ENCODE results near the gene UBAC1. TPM values are rescaled to one million over a fixed set of nuclear protein-coding genes. Genes with fewer than 3 reads are reported as not detected.
"Not testable (repeated sequence)": the region's sequence is repeated elsewhere in the genome, so short reads cannot be mapped to it uniquely, and the experiment has no call there.

UBAC1 gene
- total RNA-seq, 5 donors from 2014 or later (not counting 1 experiment from before 2014, with no cell fraction given), result 25.9 to 37.3 (median 33.6) TPM

GRCh38 chr9:135968083-135968476 is 6.9 kb upstream of the UBAC1 start:
- CTCF ChIA-PET, result interaction anchor here in 1 of 2 donors (1.2 kb wide), 1 partner anchor 154 kb away, joined by 6 read pairs; no protein-coding TSS in a partner anchor
- no peak overlapping the region for H3K27ac ChIP-seq (ENCODE audit: low read length)
- no peak overlapping the region for H3K27ac Mint-ChIP-seq
- peaks cover 0 to 18% of the 10 kb centered on the region in 2 experiments for H3K4me1 ChIP-seq (ENCODE audit: control insufficient read depth in 1 of 2, extremely low read depth in 1 of 2, insufficient read depth in 2 of 2, low read length in 2 of 2)
- no peaks in the 10 kb centered on the region for H3K9me3 Mint-ChIP-seq
- ATAC-seq (replicated peaks in 1 of 4) (no peak), DNase-seq (no peak)
- POLR2A ChIA-PET, result no interaction called here
- H3K36me3 ChIP-seq (ENCODE audit: control insufficient read depth in 2 of 2, extremely low read depth in 1 of 2, insufficient read depth in 1 of 2, low read length in 1 of 2), result no peaks in the 10 kb centered on the region
- peaks cover 0 to 41% of the 10 kb centered on the region in 2 experiments for H3K27me3 ChIP-seq (replicated peaks in 1 of 2; ENCODE audit: control insufficient read depth in 2 of 2, extremely low read depth in 1 of 2, insufficient read depth in 2 of 2, low read length in 1 of 2)
- no peaks in the 10 kb centered on the region for H3K36me3 Mint-ChIP-seq
- peaks cover 7 to 10% (median 8%) of the 10 kb centered on the region in 3 donors for H3K4me1 Mint-ChIP-seq
- 35% methylated on average over 4 of the region's 5 CpGs for WGBS (ENCODE audit: insufficient coverage)
- no peak overlapping the region for H3K4me3 Mint-ChIP-seq
- no peak overlapping the region for H3K4me3 ChIP-seq (ENCODE audit: control insufficient read depth in 1 of 2, extremely low read depth in 1 of 2, low read length in 1 of 2)
- H3K9me3 ChIP-seq, result no peaks in the 10 kb centered on the region
- H3K27me3 Mint-ChIP-seq, result peaks cover 2 to 3% of the 10 kb centered on the region in 2 donors

DNA sequence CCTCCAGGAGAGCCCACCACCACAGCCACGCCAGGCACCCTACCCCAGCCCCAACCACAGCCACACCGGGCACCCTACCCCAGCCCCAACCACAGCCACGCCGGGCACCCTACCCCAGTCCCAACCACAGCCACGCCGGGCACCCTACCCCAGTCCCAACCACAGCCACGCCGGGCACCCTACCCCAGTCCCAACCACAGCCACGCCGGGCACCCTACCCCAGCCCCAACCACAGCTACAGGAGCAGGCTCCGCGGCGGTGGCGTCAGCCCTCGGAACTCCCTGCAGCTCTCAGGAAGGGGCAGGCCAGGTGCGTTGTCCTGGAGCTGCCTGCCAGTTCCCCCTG is 5.7 kb upstream of the UBAC1 start:
- Histone ChIP-seq H3K27me3 (replicated peaks in 1 of 2; ENCODE audit: control insufficient read depth in 2 of 2, extremely low read depth in 1 of 2, insufficient read depth in 2 of 2, low read length in 1 of 2) (peaks cover 0 to 46% of the 10 kb centered on the region in 2 experiments), H3K4me1 (ENCODE audit: control insufficient read depth in 1 of 2, extremely low read depth in 1 of 2, insufficient read depth in 2 of 2, low read length in 2 of 2) (peaks cover 0 to 20% of the 10 kb centered on the region in 2 experiments)
- H3K4me3 ChIP-seq (ENCODE audit: control insufficient read depth in 1 of 2, extremely low read depth in 1 of 2, low read length in 1 of 2); H3K27ac Mint-ChIP-seq; H3K9me3 ChIP-seq; H3K4me3 Mint-ChIP-seq; DNase-seq; H3K27ac ChIP-seq (ENCODE audit: low read length); POLR2A ChIA-PET; H3K9me3 Mint-ChIP-seq; H3K36me3 Mint-ChIP-seq; ATAC-seq (replicated peaks in 1 of 4); H3K27me3 Mint-ChIP-seq; H3K36me3 ChIP-seq (ENCODE audit: control insufficient read depth in 2 of 2, extremely low read depth in 1 of 2, insufficient read depth in 1 of 2, low read length in 1 of 2): not testable (repeated sequence)
- peaks cover 14 to 20% (median 15%) of the 10 kb centered on the region in 3 donors for H3K4me1 Mint-ChIP-seq
- WGBS (ENCODE audit: insufficient coverage), result 20% methylated on average over 16 of the region's 16 CpGs
- CTCF ChIA-PET, result interaction anchor here (0.6 to 1.5 kb wide), 4 partner anchors 18 to 157 kb away, joined by 3 to 6 read pairs (median 4); no protein-coding TSS in a partner anchor

- Mint-ChIP-seq H3K36me3 (no peaks in the 10 kb centered on the region), H3K27ac (no peak overlapping the region), H3K9me3 (no peaks in the 10 kb centered on the region), H3K4me1 (peaks cover 21 to 32% (median 22%) of the 10 kb centered on the region in 3 donors), H3K4me3 (no peak overlapping the region), H3K27me3 (peaks cover 2 to 3% of the 10 kb centered on the region in 2 donors)
- CTCF ChIA-PET, result interaction anchor here in 1 of 2 donors (1.1 kb wide), 2 partner anchors 86 to 154 kb away, joined by 3 to 4 read pairs; no protein-coding TSS in a partner anchor
- Histone ChIP-seq H3K27me3 (replicated peaks in 1 of 2; ENCODE audit: control insufficient read depth in 2 of 2, extremely low read depth in 1 of 2, insufficient read depth in 2 of 2, low read length in 1 of 2) (peaks cover 0 to 36% of the 10 kb centered on the region in 2 experiments), H3K9me3 (no peaks in the 10 kb centered on the region), H3K4me3 (ENCODE audit: control insufficient read depth in 1 of 2, extremely low read depth in 1 of 2, low read length in 1 of 2) (no peak overlapping the region), H3K4me1 (ENCODE audit: control insufficient read depth in 1 of 2, extremely low read depth in 1 of 2, insufficient read depth in 2 of 2, low read length in 2 of 2) (peaks cover under 1 to 32% of the 10 kb centered on the region in 2 experiments), H3K27ac (ENCODE audit: low read length) (no peak overlapping the region), H3K36me3 (ENCODE audit: control insufficient read depth in 2 of 2, extremely low read depth in 1 of 2, insufficient read depth in 1 of 2, low read length in 1 of 2) (no peaks in the 10 kb centered on the region)
- no peak for DNase-seq
- POLR2A ChIA-PET, result interaction anchor here in 1 of 2 donors (0.5 kb wide), 1 partner anchor 68 kb away, joined by 3 read pairs; no protein-coding TSS in a partner anchor
- no peak for ATAC-seq (replicated peaks in 1 of 4)
- WGBS (ENCODE audit: insufficient coverage), result 85% methylated on average over 9 of the region's 11 CpGs
Observed at GRCh38 chr9:135965124-135965756, 4.1 kb upstream of the UBAC1 start.

DNA sequence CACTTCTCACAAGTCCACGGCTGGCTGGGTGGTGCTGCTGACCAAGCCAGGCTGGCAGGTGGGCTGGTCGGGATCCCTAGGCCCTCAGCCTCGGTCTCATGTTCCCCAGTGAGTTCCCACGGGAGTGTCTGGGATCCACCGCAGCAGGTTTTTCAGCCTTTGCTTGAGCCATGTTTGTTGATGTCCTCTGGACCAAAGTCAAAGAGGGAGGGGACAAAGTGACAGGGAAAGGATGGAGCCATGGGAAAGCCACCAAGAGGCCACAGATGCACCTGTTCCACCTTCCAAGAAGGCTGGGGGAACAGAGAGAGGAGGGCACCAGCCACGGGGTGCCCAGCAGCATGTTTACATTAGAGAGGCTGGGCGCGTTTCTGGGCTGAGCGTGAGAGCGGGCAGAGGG is 2.8 kb upstream of the UBAC1 start:
- CTCF ChIA-PET, result no interaction called here
- WGBS (ENCODE audit: insufficient coverage), result 67% methylated on average over 8 of the region's 10 CpGs
- H3K4me3 Mint-ChIP-seq, result no peak overlapping the region
- no peaks in the 10 kb centered on the region for H3K36me3 ChIP-seq (ENCODE audit: control insufficient read depth in 2 of 2, extremely low read depth in 1 of 2, insufficient read depth in 1 of 2, low read length in 1 of 2)
- peaks cover 0 to 29% of the 10 kb centered on the region in 2 experiments for H3K27me3 ChIP-seq (replicated peaks in 1 of 2; ENCODE audit: control insufficient read depth in 2 of 2, extremely low read depth in 1 of 2, insufficient read depth in 2 of 2, low read length in 1 of 2)
- no peak overlapping the region for H3K4me3 ChIP-seq (ENCODE audit: control insufficient read depth in 1 of 2, extremely low read depth in 1 of 2, low read length in 1 of 2)
- H3K36me3 Mint-ChIP-seq, result no peaks in the 10 kb centered on the region
- H3K27ac ChIP-seq (ENCODE audit: low read length), result no peak overlapping the region
- peaks cover 2 to 3% of the 10 kb centered on the region in 2 donors for H3K27me3 Mint-ChIP-seq
- DNase-seq, result no peak
- peaks cover 32 to 40% (median 33%) of the 10 kb centered on the region in 3 donors for H3K4me1 Mint-ChIP-seq
- H3K4me1 ChIP-seq (ENCODE audit: control insufficient read depth in 1 of 2, extremely low read depth in 1 of 2, insufficient read depth in 2 of 2, low read length in 2 of 2), result peaks cover 2 to 40% of the 10 kb centered on the region in 2 experiments
- H3K27ac Mint-ChIP-seq, result no peak overlapping the region
- H3K9me3 ChIP-seq, result no peaks in the 10 kb centered on the region
- H3K9me3 Mint-ChIP-seq, result no peaks in the 10 kb centered on the region
- POLR2A ChIA-PET, result no interaction called here
- ATAC-seq (replicated peaks in 1 of 4), result no peak

GRCh38 chr9:135963338-135963737 is 2.2 kb upstream of the UBAC1 start:
- CTCF ChIA-PET, result no interaction called here
- 92% methylated on average over 2 of the region's 8 CpGs for WGBS (ENCODE audit: insufficient coverage)
- H3K27me3 Mint-ChIP-seq, result peaks cover 2 to 3% of the 10 kb centered on the region in 2 donors

DNA sequence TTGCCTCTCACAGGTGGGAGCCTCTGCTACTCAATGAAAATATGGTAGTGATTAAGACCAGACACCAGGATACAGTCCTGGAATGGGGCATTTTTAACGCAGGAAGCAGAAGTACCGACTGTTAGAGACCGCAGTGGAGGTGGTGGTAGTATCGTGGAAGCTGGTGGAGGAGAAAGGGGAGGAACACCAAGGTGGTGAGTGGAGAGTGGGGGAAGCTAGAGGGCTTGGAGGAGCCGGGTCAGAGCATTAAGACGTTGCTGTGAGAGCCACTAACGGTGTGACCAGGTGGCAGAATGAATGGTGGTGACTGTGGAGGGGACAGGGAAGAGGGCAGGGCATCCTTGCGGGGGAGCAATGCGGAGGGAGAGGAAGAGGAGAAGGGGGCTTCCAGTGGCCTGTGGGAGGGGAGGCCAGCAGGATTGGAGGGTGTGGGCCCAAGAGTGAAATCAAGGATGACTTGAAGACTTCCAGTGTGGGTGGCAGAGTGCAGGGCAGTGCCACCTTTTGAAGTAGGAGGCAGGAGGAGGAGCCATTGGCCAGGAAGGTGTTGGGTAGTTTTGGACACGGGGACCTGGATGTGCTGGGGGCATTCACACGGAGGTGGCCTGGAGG is 1.6 kb upstream of the UBAC1 start:
- H3K27ac ChIP-seq (ENCODE audit: low read length), result no peak overlapping the region
- ATAC-seq (replicated peaks in 1 of 4) (no peak), DNase-seq (no peak)
- no peak overlapping the region for H3K4me3 ChIP-seq (ENCODE audit: control insufficient read depth in 1 of 2, extremely low read depth in 1 of 2, low read length in 1 of 2)
- Mint-ChIP-seq H3K27ac (no peak overlapping the region), H3K27me3 (peaks cover 2 to 3% of the 10 kb centered on the region in 2 donors), H3K4me3 (peak overlapping the region in 1 of 3 donors; percentile 64), H3K36me3 (no peaks in the 10 kb centered on the region), H3K9me3 (no peaks in the 10 kb centered on the region), H3K4me1 (peaks cover 37 to 39% (median 38%) of the 10 kb centered on the region in 3 donors)
- CTCF ChIA-PET, result no interaction called here
- peaks cover 0 to 29% of the 10 kb centered on the region in 2 experiments for H3K27me3 ChIP-seq (replicated peaks in 1 of 2; ENCODE audit: control insufficient read depth in 2 of 2, extremely low read depth in 1 of 2, insufficient read depth in 2 of 2, low read length in 1 of 2)
- no peaks in the 10 kb centered on the region for H3K36me3 ChIP-seq (ENCODE audit: control insufficient read depth in 2 of 2, extremely low read depth in 1 of 2, insufficient read depth in 1 of 2, low read length in 1 of 2)
- POLR2A ChIA-PET, result no interaction called here
- 44% methylated on average over 10 of the region's 11 CpGs for WGBS (ENCODE audit: insufficient coverage)
- H3K9me3 ChIP-seq, result no peaks in the 10 kb centered on the region
- H3K4me1 ChIP-seq (ENCODE audit: control insufficient read depth in 1 of 2, extremely low read depth in 1 of 2, insufficient read depth in 2 of 2, low read length in 2 of 2), result peaks cover 2 to 37% of the 10 kb centered on the region in 2 experiments

More at GRCh38 chr9:135963338-135963737, 2.2 kb upstream of the UBAC1 start:
- no peak overlapping the region for H3K27ac Mint-ChIP-seq
- POLR2A ChIA-PET, result no interaction called here
- H3K36me3 Mint-ChIP-seq, result no peaks in the 10 kb centered on the region
- no peak for ATAC-seq (replicated peaks in 1 of 4)
- peaks cover 37 to 40% (median 37%) of the 10 kb centered on the region in 3 donors for H3K4me1 Mint-ChIP-seq
- H3K27ac ChIP-seq (ENCODE audit: low read length), result no peak overlapping the region
- peaks cover 0 to 29% of the 10 kb centered on the region in 2 experiments for H3K27me3 ChIP-seq (replicated peaks in 1 of 2; ENCODE audit: control insufficient read depth in 2 of 2, extremely low read depth in 1 of 2, insufficient read depth in 2 of 2, low read length in 1 of 2)
- peaks cover 2 to 40% of the 10 kb centered on the region in 2 experiments for H3K4me1 ChIP-seq (ENCODE audit: control insufficient read depth in 1 of 2, extremely low read depth in 1 of 2, insufficient read depth in 2 of 2, low read length in 2 of 2)
- no peak for DNase-seq
- no peaks in the 10 kb centered on the region for H3K9me3 Mint-ChIP-seq
- H3K4me3 Mint-ChIP-seq, result no peak overlapping the region
- H3K4me3 ChIP-seq (ENCODE audit: control insufficient read depth in 1 of 2, extremely low read depth in 1 of 2, low read length in 1 of 2), result no peak overlapping the region
- no peaks in the 10 kb centered on the region for H3K36me3 ChIP-seq (ENCODE audit: control insufficient read depth in 2 of 2, extremely low read depth in 1 of 2, insufficient read depth in 1 of 2, low read length in 1 of 2)
- H3K9me3 ChIP-seq, result no peaks in the 10 kb centered on the region

All from T-cell (primary cell).